Dedifferentiated amniotic fluid mesenchymal stem cell (primary cell): Measurements from ENCODE around the gene STK32C.
"Not testable (repeated sequence)": the region's sequence is repeated elsewhere in the genome, so short reads cannot be mapped to it uniquely, and the experiment has no call there.

Experiments used
- DNase-seq: peaks from one replicate; pipeline ENCODE4 v3.0.0-alpha.2; 2016; ENCODE audit errors: extremely low spot score

STK32C gene

DNA sequence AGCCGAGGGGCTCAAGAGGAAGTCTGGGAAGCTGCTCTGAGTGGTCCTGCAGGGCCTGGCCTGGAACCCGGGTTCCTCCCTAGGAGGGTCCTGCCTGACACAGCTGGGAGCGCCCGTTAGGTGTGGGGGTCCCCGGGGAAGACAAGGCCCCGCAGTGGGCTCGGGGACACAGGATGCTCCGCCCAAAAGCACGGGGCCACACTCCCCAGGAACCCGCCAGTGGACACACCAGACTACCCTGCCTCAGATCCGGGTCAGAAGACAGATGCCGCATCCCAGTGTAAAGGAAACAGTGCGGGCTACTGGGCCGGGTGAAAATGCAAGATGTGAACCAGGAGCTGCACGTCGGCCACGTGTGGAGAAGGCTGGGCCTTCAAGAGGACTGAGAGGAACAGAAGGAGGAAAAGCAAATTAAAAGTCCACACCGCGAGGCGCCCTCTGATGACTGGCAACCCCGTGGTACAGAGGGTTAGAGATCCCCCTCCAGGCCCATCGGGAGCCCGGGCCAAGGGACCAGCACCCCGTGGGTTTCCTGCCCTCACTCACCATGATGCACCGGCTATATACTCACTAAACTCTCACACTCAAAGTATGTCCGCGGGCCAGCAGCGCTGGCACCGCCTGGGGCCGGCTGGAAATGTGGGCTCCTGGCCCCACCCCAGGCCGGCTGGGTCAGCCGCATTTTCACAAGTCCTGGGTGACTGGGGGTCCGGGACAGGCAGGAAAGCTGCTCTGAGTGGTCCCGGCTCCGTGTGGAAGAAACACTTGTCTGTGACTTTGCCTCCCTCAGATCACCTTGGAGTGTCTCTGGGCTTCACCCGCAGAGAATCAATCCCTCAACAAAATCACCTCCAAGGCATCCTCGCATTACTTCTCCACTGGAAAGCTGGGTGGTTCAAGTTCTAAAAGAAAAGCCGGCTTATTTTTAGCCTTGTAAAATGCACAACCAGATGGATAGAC is 6.1 kb downstream of the STK32C start:
- no peak for DNase-seq

GRCh38 chr10:132300582-132300981 is 7.2 kb downstream of the STK32C start:
- no peak for DNase-seq

DNA sequence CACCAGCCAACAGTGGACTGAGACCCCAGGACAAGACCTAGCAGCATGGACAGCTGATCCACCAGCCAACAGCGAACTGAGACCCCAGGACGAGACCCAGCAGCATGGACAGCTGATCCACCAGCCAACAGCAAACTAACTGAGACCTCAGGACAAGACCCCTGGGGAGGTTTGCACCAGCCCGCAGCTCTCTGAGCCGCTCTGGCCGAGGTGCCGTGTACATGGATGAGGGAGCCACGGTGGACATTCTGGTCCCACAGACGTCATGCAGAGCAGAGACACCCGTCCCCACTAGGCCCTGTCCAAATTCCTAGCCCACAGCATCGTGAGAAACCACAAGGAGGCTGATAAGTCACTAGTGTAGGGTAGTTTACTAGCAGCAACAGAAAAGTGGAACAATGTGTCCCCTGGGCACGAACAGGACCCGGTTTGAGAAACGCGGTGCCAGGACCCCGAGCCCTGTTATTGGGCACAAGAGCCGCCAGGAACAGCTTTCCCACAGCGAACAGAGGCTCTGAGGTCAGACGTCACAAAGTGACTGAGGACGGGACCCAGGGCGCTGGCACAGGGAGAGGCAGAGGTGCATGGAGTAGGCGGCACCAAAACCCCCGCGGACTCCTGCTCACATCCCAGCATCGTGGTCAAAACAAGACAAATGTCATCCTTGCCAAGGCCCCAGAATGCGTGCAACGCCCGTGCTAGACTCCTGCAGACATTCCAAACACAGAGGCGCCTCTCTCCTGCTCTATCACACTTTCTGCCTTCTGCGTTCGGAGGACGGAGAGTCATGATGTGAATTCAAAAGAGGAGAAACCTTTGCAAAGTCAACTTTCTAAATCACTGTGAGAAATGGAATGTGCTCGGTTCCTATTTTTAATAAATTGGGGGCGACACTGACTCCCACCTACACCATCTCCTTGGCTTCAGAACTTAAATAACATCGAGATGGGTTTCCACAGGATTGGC is 8.1 kb downstream of the STK32C start:
- DNase-seq: no peak

GRCh38 chr10:132298038-132298881 is 9.5 kb downstream of the STK32C start:
- no peak for DNase-seq

GRCh38 chr10:132297526-132297925 is 10.2 kb downstream of the STK32C start:
- DNase-seq: no peak

GRCh38 chr10:132296666-132297443 is 10.9 kb downstream of the STK32C start:
- DNase-seq: no peak

DNA sequence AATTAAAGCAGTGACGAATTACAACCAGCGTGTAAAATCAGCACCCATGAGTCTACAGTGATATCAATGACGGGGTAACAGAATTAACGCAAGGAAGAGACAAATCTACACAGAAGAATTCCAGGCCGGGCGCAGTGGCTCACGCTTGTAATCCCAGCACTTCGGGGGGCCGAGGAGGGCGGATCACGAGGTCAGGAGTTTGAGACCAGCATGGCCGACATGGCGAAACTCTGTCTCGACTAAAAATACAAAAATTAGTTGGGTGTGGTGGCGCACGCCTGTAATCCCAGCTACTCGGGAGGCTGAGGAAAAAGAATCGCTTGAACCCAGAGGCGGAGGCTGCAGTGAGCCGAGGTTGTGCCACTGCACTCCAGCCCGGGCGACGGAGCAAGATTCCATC is 12.3 kb downstream of the STK32C start:
- DNase-seq: not testable (repeated sequence)

GRCh38 chr10:132294561-132295318 is 13.0 kb downstream of the STK32C start:
- DNase-seq: no peak

GRCh38 chr10:132293813-132294520 is 13.8 kb downstream of the STK32C start:
- no peak for DNase-seq

DNA sequence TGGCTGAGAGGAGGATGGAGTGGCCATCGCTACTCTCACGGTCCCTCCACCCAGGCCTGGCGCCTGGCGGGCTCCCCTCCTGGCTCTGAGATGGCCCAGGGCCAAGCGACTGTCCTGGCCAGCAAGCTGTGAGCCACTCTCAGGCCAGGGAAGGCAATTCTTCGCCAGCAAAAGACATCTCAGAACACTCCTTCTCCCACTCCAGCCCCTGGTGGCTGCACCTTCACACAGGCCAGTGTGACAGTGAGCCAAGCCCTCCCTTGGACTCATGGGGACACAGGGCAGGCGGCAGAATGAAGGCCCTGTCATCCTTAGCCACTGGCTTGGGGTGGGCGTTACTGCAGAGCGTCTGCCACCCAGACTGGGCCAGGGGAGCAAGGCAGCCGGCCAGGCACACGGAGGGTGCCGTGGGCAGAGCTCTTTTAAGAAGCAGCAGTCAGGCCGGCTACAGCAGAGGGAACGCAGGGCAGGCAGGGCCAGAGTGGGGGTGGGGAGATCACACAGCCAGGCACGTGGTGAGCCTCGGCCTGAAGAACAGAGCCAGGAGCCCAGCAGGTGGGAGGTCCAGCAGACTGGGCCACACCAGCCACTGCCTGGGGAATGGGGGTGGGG is 14.4 kb downstream of the STK32C start:
- DNase-seq: no peak

DNA sequence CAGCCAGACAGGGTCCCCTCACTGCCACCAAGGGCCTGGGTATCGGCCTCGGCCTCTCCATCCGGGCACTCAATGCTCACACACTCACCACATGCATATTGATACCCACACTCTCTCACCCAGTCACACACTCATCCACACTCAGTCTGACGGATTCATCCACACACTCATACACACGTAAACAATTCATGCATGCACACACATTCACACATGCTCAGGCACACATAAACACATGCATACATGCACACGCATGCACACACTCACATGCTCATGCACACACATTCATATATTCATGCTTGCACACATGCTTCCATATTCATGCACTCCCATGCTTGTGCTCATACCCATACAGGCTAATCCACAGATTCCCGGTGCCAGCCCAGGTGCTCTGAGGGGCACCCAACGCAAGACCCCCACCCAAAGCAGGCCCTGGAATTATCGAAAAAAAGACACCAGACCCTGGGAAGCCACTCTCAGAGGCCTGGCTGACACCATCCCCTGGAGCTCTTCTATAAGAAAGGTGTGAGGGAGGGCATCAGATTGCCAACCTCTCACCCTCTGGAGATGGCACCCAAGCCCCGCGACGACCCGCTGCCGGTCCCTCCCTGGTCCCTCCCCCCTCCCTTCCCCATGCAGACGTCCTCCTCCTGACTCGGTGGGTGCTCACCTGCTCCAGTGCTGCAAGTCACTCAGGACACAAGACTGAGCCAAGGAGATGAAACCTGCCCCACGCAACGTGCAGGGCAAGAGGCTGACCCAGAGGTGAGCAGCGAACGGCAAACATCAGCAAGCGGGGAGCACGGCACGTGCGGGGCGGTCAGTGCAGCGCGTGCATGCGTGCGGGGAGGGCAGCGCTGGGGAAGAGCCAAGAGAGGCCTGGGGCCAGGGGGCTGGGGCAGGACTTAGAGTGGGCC is 15.2 kb downstream of the STK32C start:
- DNase-seq: no peak

GRCh38 chr10:132291826-132292225 is 15.9 kb downstream of the STK32C start:
- no peak for DNase-seq

GRCh38 chr10:132290631-132291030 is 17.1 kb downstream of the STK32C start:
- DNase-seq: no peak

- no peak for DNase-seq
Observed at GRCh38 chr10:132289439-132289838, 18.3 kb downstream of the STK32C start.

DNA sequence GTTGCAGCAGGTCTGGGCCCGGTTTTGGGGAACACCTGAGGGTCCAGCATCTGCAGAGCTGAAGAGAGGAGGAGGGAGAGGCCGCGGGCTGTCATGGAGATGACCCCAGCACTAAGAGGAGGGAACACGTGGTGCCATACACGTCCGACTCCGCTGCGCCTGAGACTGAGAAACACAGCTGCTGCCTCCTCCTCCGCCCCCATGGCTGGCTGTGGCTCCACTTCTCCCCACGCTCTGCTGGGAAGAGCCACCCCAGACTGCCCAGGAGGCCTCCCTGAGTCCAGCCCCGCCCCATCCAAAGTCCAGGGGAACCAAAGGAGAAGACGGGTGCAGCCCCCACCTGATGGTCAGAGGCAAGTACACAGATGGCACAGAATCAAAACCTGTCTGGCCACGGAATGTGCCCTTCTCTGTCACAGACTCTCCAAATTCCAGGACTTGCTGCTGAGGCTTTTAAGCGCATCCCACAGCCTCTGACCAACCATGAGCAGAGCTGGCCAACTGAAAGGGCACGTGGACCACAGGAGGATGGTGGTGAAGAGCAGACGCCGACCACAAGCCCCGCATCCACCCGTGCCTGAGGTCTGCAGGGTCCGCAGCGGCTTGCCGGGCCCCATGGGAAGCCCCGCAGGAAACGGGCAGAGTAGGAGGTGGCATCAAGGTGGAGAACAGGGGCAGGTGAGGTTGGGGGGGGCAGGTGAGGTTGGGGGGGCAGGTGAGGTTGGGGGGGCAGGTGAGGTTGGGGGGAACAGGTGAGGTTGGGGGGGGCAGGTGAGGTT is 24.0 kb downstream of the STK32C start:
- DNase-seq: no peak

- DNase-seq: no peak
Observed at GRCh38 chr10:132282667-132283603, 24.8 kb downstream of the STK32C start.
